H1 (cell line): ENCODE measurements around the gene KCTD2. TPM values are rescaled to one million over a fixed set of nuclear protein-coding genes. Genes with fewer than 3 reads are reported as not detected.
A peak's percentile ranks its signal among the peaks of the same experiment; 100 is the strongest.

Experiments used
- CTCF ChIA-PET: fragments of 300-600 bp; sonication (Branson Sonifier 250); formaldehyde crosslinking; loops from one replicate; lab custom pipeline; 2021; ENCODE audit not compliant: partially characterized antibody; lab: Charles Lee
- POLR2A ChIA-PET: fragments of 300-600 bp; sonication (Branson Sonifier 250); formaldehyde crosslinking; loops from one replicate; lab custom pipeline; 2021; ENCODE audit warnings: inconsistent platforms; ENCODE audit not compliant: partially characterized antibody; lab: Charles Lee
- DNase-seq, 2 experiments: peaks; one replicate each; pipeline versions ENCODE4 v3.0.0 to v3.0.0-alpha.2; 2010 to 2022; ENCODE audit warnings: low spot score in 2 of 2, low read depth in 1 of 2, mixed read lengths in 1 of 2
- FAIRE-seq: peaks from 2 replicates; lab custom pipeline; 2011; peaks lifted over from hg19 to GRCh38; lab: Jason Lieb, UNC
- H2AFZ ChIP-seq: 2 replicates; pipeline ENCODE4 v1.8.1; 2012; ENCODE audit warnings: low read length, inconsistent platforms
- H2AK5ac ChIP-seq: 2 replicates; pipeline ENCODE4 v1.6.1; 2013; ENCODE audit warnings: low read depth, low read length
- H2BK120ac ChIP-seq: replicated peaks from 2 replicates; pipeline ENCODE3; 2013; ENCODE audit warnings: low read depth, low read length, inconsistent platforms
- H2BK12ac ChIP-seq: 2 replicates; pipeline ENCODE4 v1.6.1; 2013; ENCODE audit warnings: low read depth, low read length
- H2BK15ac ChIP-seq: 2 replicates; pipeline ENCODE4 v1.6.1; 2013; ENCODE audit warnings: low read length
- H2BK20ac ChIP-seq: 2 replicates; pipeline ENCODE4 v1.6.1; 2013; ENCODE audit warnings: low read length
- H2BK5ac ChIP-seq: 2 replicates; pipeline ENCODE4 v1.6.1; 2013; ENCODE audit warnings: low read depth, low read length
- H3K14ac ChIP-seq: 2 replicates; pipeline ENCODE4 v1.6.1; 2013; ENCODE audit warnings: inconsistent platforms; ENCODE audit not compliant: insufficient read length
- H3K18ac ChIP-seq: 2 replicates; pipeline ENCODE4 v1.6.1; 2013; ENCODE audit warnings: low read length; ENCODE audit errors: extremely low read depth
- H3K23ac ChIP-seq: 2 replicates; pipeline ENCODE4 v1.6.1; 2013; ENCODE audit warnings: inconsistent platforms; ENCODE audit not compliant: insufficient read length
- H3K23me2 ChIP-seq: 2 replicates; pipeline ENCODE4 v1.6.1; 2013; ENCODE audit warnings: low read depth, low read length
- H3K27ac ChIP-seq: 2 replicates; pipeline ENCODE4 v1.6.1; 2011; ENCODE audit warnings: low read depth, low read length, inconsistent platforms
- H3K27me3 ChIP-seq, 4 experiments: replicated peaks in 1 of 4; 1 replicate in 1 of 4; 2 replicates in 3 of 4; pipeline versions ENCODE4 v1.6.1 to v1.8.1; 2011 to 2013; ENCODE audit warnings: low read length in 3 of 4, mild to moderate bottlenecking in 3 of 4, inconsistent platforms in 2 of 4, mixed read lengths in 2 of 4, moderate library complexity in 1 of 4; ENCODE audit not compliant: control insufficient read depth in 3 of 4, insufficient read depth in 3 of 4; ENCODE audit errors: extremely low read depth in 1 of 4
- H3K36me3 ChIP-seq, 4 experiments: 2 replicates each; pipeline versions ENCODE4 v1.6.1 to v1.8.1; 2011 to 2013; ENCODE audit warnings: mild to moderate bottlenecking in 4 of 4, low read length in 3 of 4, moderate library complexity in 2 of 4, control low read depth in 1 of 4, inconsistent platforms in 1 of 4; ENCODE audit not compliant: insufficient read depth in 4 of 4, control insufficient read depth in 2 of 4
- H3K4ac ChIP-seq: replicated peaks from 2 replicates; pipeline ENCODE3; 2013; ENCODE audit warnings: low read length, low read depth, mixed read lengths, inconsistent platforms; ENCODE audit not compliant: insufficient read length
- H3K4me1 ChIP-seq, 4 experiments: replicated peaks in 1 of 4; 1 replicate in 1 of 4; 2 replicates in 3 of 4; pipeline versions ENCODE4 v1.6.1 to v1.8.1; 2011 to 2013; ENCODE audit warnings: low read length in 3 of 4, inconsistent platforms in 2 of 4, mixed read lengths in 1 of 4; ENCODE audit not compliant: insufficient read depth in 4 of 4, control insufficient read depth in 3 of 4
- H3K4me2 ChIP-seq, 2 experiments: 2 replicates each; pipeline versions ENCODE4 v1.6.1 to v1.8.1; 2011 to 2013; ENCODE audit warnings: low read depth in 2 of 2, low read length in 2 of 2, control low read depth in 1 of 2, inconsistent platforms in 1 of 2, mild to moderate bottlenecking in 1 of 2; ENCODE audit not compliant: insufficient read depth in 1 of 2
- H3K4me3 ChIP-seq, 4 experiments: fragments of 200-600, 300-600 bp in 1 of 4; sonication (generic), shearing (Covaris generic), sonication (Bioruptor Twin) in 1 of 4; 2 replicates each; pipeline versions ENCODE4 v1.5.1 to v1.8.1; 2011 to 2016; ENCODE audit warnings: low read length in 4 of 4, low read depth in 3 of 4, control low read depth in 2 of 4, inconsistent platforms in 2 of 4, mild to moderate bottlenecking in 2 of 4, mixed read lengths in 1 of 4, moderate library complexity in 1 of 4; ENCODE audit not compliant: insufficient read depth in 2 of 4; ENCODE audit errors: extremely low read depth in 1 of 4
- H3K56ac ChIP-seq: replicated peaks from 2 replicates; pipeline ENCODE3; 2013; ENCODE audit warnings: low read depth, mild to moderate bottlenecking, mixed read lengths, low read length, inconsistent platforms; ENCODE audit not compliant: insufficient read length
- H3K79me1 ChIP-seq: 2 replicates; pipeline ENCODE4 v1.6.1; 2013; ENCODE audit warnings: low read depth, low read length, control low read depth
- H3K79me2 ChIP-seq, 2 experiments: 2 replicates each; pipeline versions ENCODE4 v1.6.1 to v1.8.1; 2012 to 2013; ENCODE audit warnings: low read length in 2 of 2, mild to moderate bottlenecking in 2 of 2, inconsistent platforms in 1 of 2; ENCODE audit not compliant: insufficient read depth in 2 of 2, control insufficient read depth in 1 of 2
- H3K9ac ChIP-seq, 4 experiments: replicated peaks in 1 of 4; 1 replicate in 1 of 4; 2 replicates in 3 of 4; pipeline versions ENCODE4 v1.6.1 to v1.8.1; 2011 to 2013; ENCODE audit warnings: low read depth in 3 of 4, low read length in 3 of 4, control low read depth in 2 of 4, mild to moderate bottlenecking in 2 of 4, moderate library complexity in 2 of 4, inconsistent platforms in 1 of 4; ENCODE audit errors: extremely low read depth in 1 of 4
- H3K9me3 ChIP-seq, 2 experiments: 2 replicates each; pipeline versions ENCODE4 v1.6.1 to v1.8.1; 2012 to 2013; ENCODE audit warnings: mild to moderate bottlenecking in 2 of 2, moderate library complexity in 2 of 2, control low read depth in 1 of 2, inconsistent platforms in 1 of 2, low read depth in 1 of 2, low read length in 1 of 2, mixed read lengths in 1 of 2; ENCODE audit not compliant: insufficient read depth in 2 of 2
- H4K20me1 ChIP-seq, 2 experiments: replicated peaks in 1 of 2; 2 replicates each; pipeline versions ENCODE3 to v1.8.1; 2011 to 2013; ENCODE audit warnings: inconsistent platforms in 2 of 2, low read length in 2 of 2, mild to moderate bottlenecking in 1 of 2; ENCODE audit not compliant: insufficient read depth in 2 of 2, control insufficient read depth in 1 of 2
- H4K5ac ChIP-seq: 2 replicates; pipeline ENCODE4 v1.6.1; 2013; ENCODE audit warnings: low read length, low read depth, mixed read lengths, inconsistent platforms; ENCODE audit not compliant: insufficient read length
- H4K8ac ChIP-seq: 2 replicates; pipeline ENCODE4 v1.8.0; 2013; ENCODE audit warnings: mild to moderate bottlenecking, moderate library complexity, low read length, inconsistent platforms; ENCODE audit not compliant: insufficient read depth; ENCODE audit errors: extremely low read depth
- H4K91ac ChIP-seq: replicated peaks from 2 replicates; pipeline ENCODE3; 2013; ENCODE audit warnings: low read length, mixed read lengths, inconsistent platforms; ENCODE audit not compliant: insufficient read length
- BRCA1 ChIP-seq: IDR thresholded peaks from 2 replicates; pipeline ENCODE4 v1.6.1; 2012; ENCODE audit warnings: low read depth, low read length, improper control_type of control experiment
- CHD1 ChIP-seq: IDR thresholded peaks from 2 replicates; pipeline ENCODE4 v1.6.1; 2012; ENCODE audit warnings: low read depth, low read length, improper control_type of control experiment
- POU5F1 ChIP-seq: IDR thresholded peaks from 2 replicates; pipeline ENCODE4 v1.6.1; 2011; ENCODE audit warnings: low read depth, mild to moderate bottlenecking, low read length, moderate library complexity
- WGBS, 2 experiments: shearing (Covaris generic) in 1 of 2; methylation state at CpG; one replicate each; pipeline versions ENCODE4 v1.1.6 to v1.1.7; 2013 to 2015; ENCODE audit warnings: low lambda C conversion rate in 2 of 2, mixed read lengths in 2 of 2, inconsistent platforms in 1 of 2, low coverage in 1 of 2, missing lambda C conversion rate in 1 of 2; ENCODE audit not compliant: insufficient replicate concordance in 2 of 2, insufficient coverage in 1 of 2, insufficient read length in 1 of 2; ENCODE audit errors: extremely low coverage in 1 of 2, missing lambda C conversion rate in 1 of 2; 5-methylcytosine and 5-hydroxymethylcytosine counted together
- polyA plus RNA-seq, 7 experiments: library from polyadenylated mRNA; depleted of rRNA in 3 of 7; stranded (reverse) in 5 of 7; unstranded in 2 of 7; fragments of >200 nt in 5 of 7; fragments of 200-250 nt in 2 of 7; gene quantifications; 1 replicate in 5 of 7; 2 replicates in 1 of 7; 4 replicates in 1 of 7; pipeline versions ENCODE4 v1.2.1 to v1.2.3, GENCODE V29; 2011 to 2013; ENCODE audit warnings: missing spikeins in 2 of 7, mixed read lengths in 2 of 7
- total RNA-seq: library from RNA; stranded (reverse); fragmentation: NEBNext Ultra II Directional; extraction: Animal tissue kit (Norgen Biotek cat#: 25700); gene quantifications from 2 replicates; pipeline ENCODE4 v1.2.1, GENCODE V29; 2021

Gene KCTD2
- total and polyA plus RNA-seq, 2 of the 8 experiments (the other 6 are each of a cell fraction or from before 2014, with no cell fraction given): 33.7 to 36.8 TPM

DNA sequence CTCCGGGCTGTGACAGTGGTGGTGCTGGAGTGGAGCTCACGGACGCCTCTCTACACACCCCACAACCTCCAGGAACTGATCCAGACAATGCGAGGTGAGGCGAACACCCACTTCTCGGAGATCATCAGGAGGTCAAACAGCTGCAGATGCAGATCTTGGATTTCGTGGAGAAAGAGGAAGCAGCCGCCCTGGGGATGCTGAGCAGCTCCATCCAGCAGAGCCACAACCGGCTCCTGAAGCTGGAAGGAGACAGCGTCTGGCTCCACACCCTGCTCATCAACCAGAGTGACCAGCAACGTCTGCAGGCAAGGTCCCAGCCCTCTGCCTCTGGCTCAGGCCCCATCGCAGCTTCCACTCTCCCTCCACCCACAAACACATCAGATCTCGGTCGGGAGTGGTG is 27.5 kb downstream of the KCTD2 start:
- Histone ChIP-seq H3K4me2 (no peak overlapping the region), H3K79me2 (no peaks in the 10 kb centered on the region), H4K8ac (0 out of 2 replicates have a peak overlapping the region, but pooled peaks have one; percentile 21), H3K23me2 (no peaks in the 10 kb centered on the region), H2BK5ac (no peak overlapping the region), H3K4ac (no peak overlapping the region), H3K4me3 (no peak overlapping the region), H3K9me3 (no peaks in the 10 kb centered on the region), H3K14ac (no peak overlapping the region), H2BK12ac (no peak overlapping the region; the same call in 1 of the 2 replicates), H3K4me1 (peaks cover 0 to 13% (median 5%) of the 10 kb centered on the region in 4 experiments; a peak in 4 of 7 replicates), H3K56ac (no peak overlapping the region), H3K23ac (no peak overlapping the region), H2BK20ac (no peak overlapping the region), H3K18ac (no peak overlapping the region), H3K9ac (no peak overlapping the region), H4K5ac (no peak overlapping the region), H3K36me3 (no peaks in the 10 kb centered on the region), H2AFZ (no peak overlapping the region), H2BK120ac (no peak overlapping the region), H4K91ac (no peak overlapping the region), H3K27me3 (no peaks in the 10 kb centered on the region), H2BK15ac (no peak overlapping the region), H2AK5ac (no peak overlapping the region), H3K27ac (no peak overlapping the region), H4K20me1 (no peaks in the 10 kb centered on the region), H3K79me1 (no peaks in the 10 kb centered on the region)
- no peak for FAIRE-seq
- ChIA-PET CTCF (interaction anchor here (0.6 to 7.3 kb wide), 13 partner anchors 11 to 636 kb away, joined by 3 to 64 read pairs (median 4); partner anchors contain the start of gene SLC16A5), POLR2A (interaction anchor here (1.3 to 2.0 kb wide), 2 partner anchors 13 to 54 kb away, joined by 4 to 6 read pairs; partner anchors contain the start of gene SLC16A5)
- DNase-seq: no peak
- WGBS, 2 experiments: 92% methylated on average over 14 of the region's 14 CpGs; no CpG with 5 or more reads in 1 of the 2 experiments
- TF ChIP-seq CHD1 (no peak), POU5F1 (no peak), BRCA1 (no peak)
